ENCODE data around the gene RASAL2. TPM values are rescaled to one million over a fixed set of nuclear protein-coding genes. Genes with fewer than 3 reads are reported as not detected.

RASAL2 gene
- total and polyA plus RNA-seq, 9 of the 15 experiments (the other 6 are each of a cell fraction or from before 2014, with no cell fraction given), result 0.13 to 1.0 (median 0.62) TPM

DNA sequence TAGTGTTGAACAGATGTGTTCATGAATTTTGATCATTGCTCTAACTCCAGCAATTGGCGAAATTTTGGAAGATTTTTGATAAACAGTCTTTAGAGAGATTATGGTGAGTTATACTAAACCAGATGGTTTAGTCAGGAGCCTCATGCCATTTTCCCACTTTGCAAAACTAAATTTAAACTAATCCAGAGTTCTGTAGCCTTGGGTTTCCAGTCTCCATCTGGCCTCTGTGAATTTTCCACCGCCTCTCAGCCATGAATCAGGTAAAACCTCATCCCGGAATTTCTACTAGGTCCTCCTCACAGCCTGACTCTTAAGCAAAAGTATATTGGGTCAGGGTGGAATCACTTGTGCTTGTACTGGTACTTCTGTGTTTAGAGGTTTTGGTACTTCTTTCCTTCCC is 358.1 kb downstream of the RASAL2 start:
- ATAC-seq, result no peak
- Histone ChIP-seq H3K4me1 (replicated peaks in 1 of 2; ENCODE audit: control insufficient read depth in 2 of 2, insufficient read depth in 2 of 2, low read length in 2 of 2) (no peaks in the 10 kb centered on the region), H3K4me3 (no peak overlapping the region), H3K4me2 (ENCODE audit: insufficient read depth, low read length) (no peak overlapping the region), H3K79me2 (ENCODE audit: control insufficient read depth, insufficient read depth, low read length) (no peaks in the 10 kb centered on the region), H3K9me1 (ENCODE audit: control insufficient read depth, insufficient read depth, low read length) (no peaks in the 10 kb centered on the region), H3K9me3 (replicated peaks; ENCODE audit: control insufficient read depth, insufficient read depth, low read depth, low read length) (no peaks in the 10 kb centered on the region), H3K36me3 (ENCODE audit: control insufficient read depth, insufficient read depth, low read length) (no peaks in the 10 kb centered on the region), H4K20me1 (replicated peaks; ENCODE audit: control insufficient read depth, insufficient read depth, low read length) (no peaks in the 10 kb centered on the region), H3K9ac (ENCODE audit: insufficient read depth in 1 of 2, low read depth in 2 of 2, low read length in 2 of 2) (no peak overlapping the region), H3K27me3 (ENCODE audit: control insufficient read depth in 2 of 2, insufficient read depth in 2 of 2, low read length in 2 of 2) (no peaks in the 10 kb centered on the region), H2AFZ (ENCODE audit: low read depth, low read length) (no peak overlapping the region), H3K27ac (ENCODE audit: extremely low read depth, low read depth, low read length) (no peak overlapping the region)
- in situ Hi-C loops (cut with MboI) (no loop called here), intact Hi-C loops (cut with micrococcal nuclease) (no loop called here)
- FAIRE-seq, result no peak
- DNase-seq (ENCODE audit: extremely low read depth in 1 of 4, low spot score in 3 of 4), result no peak
- ChIA-PET POLR2A (no interaction called here), CTCF (ENCODE audit: low intra/inter-chr PET ratio) (no interaction called here)
- WGBS (ENCODE audit: insufficient coverage, low coverage, missing lambda C conversion rate), result 0% methylated on average over 3 of the region's 3 CpGs
- TF ChIP-seq TEAD4 (IDR thresholded peaks at IDR 0.05; ENCODE audit: low read length) (no peak), TEAD4 (CRISPR knock-in tag; IDR thresholded peaks at IDR 0.05; ENCODE audit: borderline replicate concordance) (no peak), CAMTA2 (CRISPR knock-in tag; conservative IDR thresholded peaks at IDR 0.05) (no peak), NR2C1 (IDR thresholded peaks at IDR 0.05) (no peak), NR2C1 (tag; IDR thresholded peaks at IDR 0.05) (no peak), ATF3 (IDR thresholded peaks at IDR 0.05) (no peak), ATF3 (CRISPR knock-in tag; conservative IDR thresholded peaks at IDR 0.05) (no peak), THRAP3 (IDR thresholded peaks at IDR 0.05; ENCODE audit: borderline replicate concordance) (no peak), NFE2 (IDR thresholded peaks at IDR 0.05; ENCODE audit: low read depth) (no peak), SAFB (IDR thresholded peaks at IDR 0.05; ENCODE audit: borderline replicate concordance, low read depth, low read length) (no peak), TCF7L2 (IDR thresholded peaks at IDR 0.05; ENCODE audit: low read depth, low read length) (no peak), NCOA6 (IDR thresholded peaks at IDR 0.05) (no peak)
- TF ChIP-seq, protein P1, sequence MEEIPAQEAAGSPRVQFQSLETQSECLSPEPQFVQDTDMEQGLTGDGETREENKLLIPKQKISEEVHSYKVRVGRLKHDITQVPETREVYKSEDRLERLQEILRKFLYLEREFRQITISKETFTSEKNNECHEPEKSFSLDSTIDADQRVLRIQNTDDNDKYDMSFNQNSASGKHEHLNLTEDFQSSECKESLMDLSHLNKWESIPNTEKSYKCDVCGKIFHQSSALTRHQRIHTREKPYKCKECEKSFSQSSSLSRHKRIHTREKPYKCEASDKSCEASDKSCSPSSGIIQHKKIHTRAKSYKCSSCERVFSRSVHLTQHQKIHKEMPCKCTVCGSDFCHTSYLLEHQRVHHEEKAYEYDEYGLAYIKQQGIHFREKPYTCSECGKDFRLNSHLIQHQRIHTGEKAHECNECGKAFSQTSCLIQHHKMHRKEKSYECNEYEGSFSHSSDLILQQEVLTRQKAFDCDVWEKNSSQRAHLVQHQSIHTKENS (CRISPR knock-in tag; IDR thresholded peaks at IDR 0.05), result no peak
- TF ChIP-seq, protein P2, sequence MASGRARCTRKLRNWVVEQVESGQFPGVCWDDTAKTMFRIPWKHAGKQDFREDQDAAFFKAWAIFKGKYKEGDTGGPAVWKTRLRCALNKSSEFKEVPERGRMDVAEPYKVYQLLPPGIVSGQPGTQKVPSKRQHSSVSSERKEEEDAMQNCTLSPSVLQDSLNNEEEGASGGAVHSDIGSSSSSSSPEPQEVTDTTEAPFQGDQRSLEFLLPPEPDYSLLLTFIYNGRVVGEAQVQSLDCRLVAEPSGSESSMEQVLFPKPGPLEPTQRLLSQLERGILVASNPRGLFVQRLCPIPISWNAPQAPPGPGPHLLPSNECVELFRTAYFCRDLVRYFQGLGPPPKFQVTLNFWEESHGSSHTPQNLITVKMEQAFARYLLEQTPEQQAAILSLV (tag; IDR thresholded peaks at IDR 0.05), result no peak
- BruUV-seq (replicated peaks), result no TSS peak

All from K562 (cell line).